AG09309 (cell line): ENCODE data around the gene CELF2.

Experiments
- DNase-seq: peaks from one replicate; pipeline ENCODE4 v3.0.0-alpha.2; 2010; ENCODE audit warnings: low read depth
- H3K4me3 ChIP-seq: 2 replicates; pipeline ENCODE4 v1.5.1; 2011; ENCODE audit warnings: mild to moderate bottlenecking, low read depth, low read length, moderate library complexity; ENCODE audit not compliant: control insufficient read depth
- TF ChIP-seq, protein P1 (sequence below): IDR thresholded peaks from 2 replicates; pipeline ENCODE4 v1.5.1; 2011; ENCODE audit warnings: mild to moderate bottlenecking, low read depth, low read length, inconsistent platforms; ENCODE audit not compliant: insufficient read depth, control insufficient read depth; ENCODE audit errors: missing control alignments

The CELF2 gene

DNA sequence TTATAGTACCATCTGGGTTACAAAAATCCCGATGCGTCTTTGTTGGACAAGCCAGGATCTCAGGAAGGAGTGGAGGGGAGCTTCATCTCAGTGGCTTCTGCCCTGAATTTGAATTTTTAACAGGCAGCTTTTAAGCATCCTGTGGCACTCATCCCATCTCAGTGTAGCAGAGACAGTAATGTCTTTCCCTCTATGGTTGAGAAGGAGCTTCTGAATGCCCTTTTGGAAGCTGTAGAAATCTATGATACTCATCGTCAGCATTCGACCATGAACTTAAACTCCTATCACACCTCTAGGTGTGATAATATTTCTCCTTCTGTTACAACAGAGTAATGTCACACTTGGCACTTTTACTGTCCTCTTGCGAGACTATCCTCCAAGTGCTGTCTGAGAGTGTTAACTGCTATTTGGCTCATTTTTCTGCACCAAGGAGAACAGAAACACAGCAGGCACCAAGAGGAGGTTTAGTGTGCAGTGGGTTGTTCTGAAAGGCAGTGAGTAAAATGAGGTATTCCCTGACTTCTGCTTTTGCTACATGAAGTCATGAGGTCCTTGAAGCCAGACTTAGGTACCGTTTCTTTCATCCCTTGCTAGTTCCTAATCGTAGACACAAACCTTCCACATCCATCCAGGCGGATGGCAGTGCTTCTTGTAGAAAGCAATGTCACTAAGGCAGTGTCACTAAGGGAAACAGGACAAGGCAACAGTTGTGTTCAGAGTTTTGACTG lies 177.4 kb downstream of the CELF2 start:
- TF ChIP-seq, protein P1, sequence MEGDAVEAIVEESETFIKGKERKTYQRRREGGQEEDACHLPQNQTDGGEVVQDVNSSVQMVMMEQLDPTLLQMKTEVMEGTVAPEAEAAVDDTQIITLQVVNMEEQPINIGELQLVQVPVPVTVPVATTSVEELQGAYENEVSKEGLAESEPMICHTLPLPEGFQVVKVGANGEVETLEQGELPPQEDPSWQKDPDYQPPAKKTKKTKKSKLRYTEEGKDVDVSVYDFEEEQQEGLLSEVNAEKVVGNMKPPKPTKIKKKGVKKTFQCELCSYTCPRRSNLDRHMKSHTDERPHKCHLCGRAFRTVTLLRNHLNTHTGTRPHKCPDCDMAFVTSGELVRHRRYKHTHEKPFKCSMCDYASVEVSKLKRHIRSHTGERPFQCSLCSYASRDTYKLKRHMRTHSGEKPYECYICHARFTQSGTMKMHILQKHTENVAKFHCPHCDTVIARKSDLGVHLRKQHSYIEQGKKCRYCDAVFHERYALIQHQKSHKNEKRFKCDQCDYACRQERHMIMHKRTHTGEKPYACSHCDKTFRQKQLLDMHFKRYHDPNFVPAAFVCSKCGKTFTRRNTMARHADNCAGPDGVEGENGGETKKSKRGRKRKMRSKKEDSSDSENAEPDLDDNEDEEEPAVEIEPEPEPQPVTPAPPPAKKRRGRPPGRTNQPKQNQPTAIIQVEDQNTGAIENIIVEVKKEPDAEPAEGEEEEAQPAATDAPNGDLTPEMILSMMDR = no peak
- DNase-seq = no peak
- no peak overlapping the region for H3K4me3 ChIP-seq

GRCh38 chr10:11195623-11196022 lies 178.0 kb downstream of the CELF2 start:
- H3K4me3 ChIP-seq = no peak overlapping the region
- TF ChIP-seq, protein P1 = no peak
- DNase-seq = no peak

DNA sequence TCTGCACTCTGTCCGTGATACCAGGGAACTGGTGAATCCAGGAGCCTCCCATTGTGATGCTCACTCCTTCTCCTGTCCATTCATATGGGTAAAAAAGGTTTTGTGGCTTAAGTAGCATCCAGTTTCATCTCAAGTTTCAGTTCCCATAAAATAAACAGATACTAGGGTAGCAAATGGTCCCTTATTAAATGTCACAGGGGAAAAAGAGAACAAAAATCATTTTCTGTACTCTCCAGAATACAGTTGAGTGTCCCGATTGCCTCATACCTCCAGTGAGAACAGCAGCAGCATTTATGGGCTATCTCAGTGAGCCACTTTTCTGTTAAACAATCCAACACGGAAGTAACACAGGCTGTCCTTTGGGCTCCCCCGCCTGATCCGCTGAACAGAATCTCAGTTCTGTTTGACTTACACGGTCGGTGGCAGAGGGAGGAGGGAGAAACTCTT lies 179.6 kb downstream of the CELF2 start:
- no peak overlapping the region for H3K4me3 ChIP-seq
- no peak for DNase-seq
- TF ChIP-seq, protein P1 = no peak

DNA sequence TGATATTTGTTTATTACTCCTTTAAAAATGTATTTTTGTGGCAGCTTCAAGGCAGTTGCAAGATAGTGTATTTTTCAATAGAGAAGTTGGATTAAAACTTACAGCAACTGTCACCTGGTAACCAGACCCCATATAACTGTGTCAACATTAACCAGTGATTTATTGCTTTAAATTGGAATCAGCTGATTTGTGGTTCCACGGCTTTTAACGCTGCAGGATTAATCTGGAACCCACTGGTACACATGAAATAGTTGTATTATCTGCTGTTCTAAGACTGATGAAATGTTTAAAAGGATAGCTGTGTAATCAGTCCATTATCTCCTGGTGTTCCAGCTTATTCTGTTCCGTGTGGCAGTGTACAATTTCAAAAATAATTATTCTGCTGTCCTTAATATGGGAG lies 180.2 kb downstream of the CELF2 start:
- no peak overlapping the region for H3K4me3 ChIP-seq
- no peak for DNase-seq
- TF ChIP-seq, protein P1 = no peak

DNA sequence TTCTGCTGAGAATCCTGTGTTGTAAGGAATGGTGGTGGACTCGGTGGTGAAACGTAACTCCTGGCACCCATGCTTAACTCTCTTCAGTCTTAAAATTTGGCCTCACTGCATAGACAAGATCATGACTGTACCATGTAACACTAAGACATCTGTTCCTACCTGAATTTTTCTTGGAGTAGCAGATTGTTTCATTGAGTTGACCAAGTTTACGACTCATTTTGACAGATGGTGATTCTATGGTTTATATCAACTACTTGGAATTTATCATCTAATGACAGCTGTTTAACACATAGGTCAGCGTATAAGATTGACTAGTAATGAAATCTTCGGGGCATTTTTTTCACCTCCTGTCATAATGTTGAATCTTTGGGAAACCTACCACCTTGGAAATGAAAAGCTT lies 184.2 kb downstream of the CELF2 start:
- TF ChIP-seq, protein P1 = no peak
- H3K4me3 ChIP-seq = no peak overlapping the region
- no peak for DNase-seq

DNA sequence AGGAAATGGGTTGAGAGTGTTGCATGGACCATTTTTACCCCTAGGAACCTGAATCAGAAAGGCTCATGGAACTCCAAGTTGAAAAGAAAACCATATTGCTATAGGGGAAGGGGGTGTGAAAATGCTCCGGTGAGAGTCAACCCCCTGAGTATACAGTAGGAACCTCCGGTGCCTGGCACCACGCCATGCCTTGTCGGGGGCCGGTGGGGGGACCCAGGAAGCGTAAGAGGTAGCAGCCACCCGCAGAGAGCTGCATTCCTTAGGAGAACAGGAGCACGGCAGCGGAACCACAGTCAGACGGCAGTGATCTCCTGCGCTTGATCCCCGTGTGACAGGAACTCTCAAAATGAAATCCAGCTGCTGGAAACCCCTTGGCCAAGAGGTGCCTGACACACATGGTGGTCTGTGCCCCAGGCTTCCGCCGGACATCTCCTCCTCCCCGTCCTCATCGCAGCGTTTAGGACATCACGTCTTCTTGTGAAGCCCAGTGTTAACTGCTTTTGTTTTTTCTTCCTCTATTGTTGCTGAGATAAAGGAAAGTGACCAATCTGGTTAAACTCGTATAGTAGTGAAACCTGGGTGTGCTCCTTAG lies 186.8 kb downstream of the CELF2 start:
- H3K4me3 ChIP-seq = no peak overlapping the region
- DNase-seq = no peak

More for the DNA sequence above, 186.8 kb downstream of the CELF2 start:
- TF ChIP-seq, protein P1 = no peak
